CD4-positive, alpha-beta T cell (primary cell): ENCODE measurements around the gene AQP7. TPM values are rescaled to one million over a fixed set of nuclear protein-coding genes. Genes with fewer than 3 reads are reported as not detected.
A peak's percentile ranks its signal among the peaks of the same experiment; 100 is the strongest.

Experiments used
- ATAC-seq: fragments of 200-7000 bp; cut with Tn5 transposase; one replicate; pipeline ENCODE4 v1.10.0; 2022; ENCODE audit warnings: mild to moderate bottlenecking; ENCODE audit not compliant: poor library complexity
- CTCF ChIA-PET: fragments of 350-600 bp; sonication (Branson Sonifier 250); formaldehyde crosslinking; loops from one replicate; lab custom pipeline; 2021; ENCODE audit warnings: antibody characterized with exemption, inconsistent platforms; lab: Charles Lee
- POLR2A ChIA-PET: fragments of 350-600 bp; sonication (Branson Sonifier 250); formaldehyde crosslinking; loops from one replicate; lab custom pipeline; 2021; ENCODE audit warnings: antibody characterized with exemption, inconsistent platforms; lab: Charles Lee
- DNase-seq, 14 experiments: peaks; one replicate each; pipeline ENCODE4 v3.0.0-alpha.2; 2013 to 2020; ENCODE audit warnings: mixed read lengths in 2 of 14
- H3K27ac ChIP-seq, 2 donors: one replicate each; pipeline versions ENCODE4 v1.5.1 to v1.7.0; 2013; ENCODE audit warnings: low read length in 2 of 2, low read depth in 1 of 2, mild to moderate bottlenecking in 1 of 2
- H3K27me3 ChIP-seq, 2 experiments: 1 replicate in 1 of 2; 2 replicates in 1 of 2; pipeline versions ENCODE4 v1.6.1 to v1.7.0; 2013; ENCODE audit warnings: low read length in 2 of 2, control low read depth in 1 of 2, mild to moderate bottlenecking in 1 of 2, moderate library complexity in 1 of 2; ENCODE audit not compliant: insufficient read depth in 2 of 2, control insufficient read depth in 1 of 2
- H3K36me3 ChIP-seq: one replicate; pipeline ENCODE4 v1.6.1; 2013; ENCODE audit warnings: low read length, control low read depth; ENCODE audit not compliant: insufficient read depth
- H3K4me1 ChIP-seq: one replicate; pipeline ENCODE4 v1.6.1; 2013; ENCODE audit warnings: low read length, control low read depth; ENCODE audit not compliant: insufficient read depth
- H3K4me3 ChIP-seq: one replicate; pipeline ENCODE4 v1.5.1; 2013; ENCODE audit warnings: mild to moderate bottlenecking, low read length, moderate library complexity
- H3K9me3 ChIP-seq, 2 experiments: 1 replicate in 1 of 2; 2 replicates in 1 of 2; pipeline versions ENCODE4 v1.6.1 to v1.7.0; 2013; ENCODE audit warnings: low read length in 2 of 2, mild to moderate bottlenecking in 2 of 2, control low read depth in 1 of 2, moderate library complexity in 1 of 2; ENCODE audit not compliant: control insufficient read depth in 1 of 2, insufficient read depth in 1 of 2
- H3K27ac Mint-ChIP-seq: one replicate; pipeline ENCODE4 v1.8.0; 2020; ENCODE audit warnings: mixed read lengths
- H3K27me3 Mint-ChIP-seq: one replicate; pipeline ENCODE4 v1.8.0; 2021; ENCODE audit warnings: mixed read lengths
- H3K36me3 Mint-ChIP-seq: one replicate; pipeline ENCODE4 v1.8.0; 2021; ENCODE audit warnings: low read depth, mixed read lengths
- H3K4me1 Mint-ChIP-seq: one replicate; pipeline ENCODE4 v1.8.0; 2021; ENCODE audit warnings: low read depth, mixed read lengths
- H3K4me3 Mint-ChIP-seq: one replicate; pipeline ENCODE4 v1.8.0; 2020; ENCODE audit warnings: mild to moderate bottlenecking, mixed read lengths
- H3K9me3 Mint-ChIP-seq: one replicate; pipeline ENCODE4 v1.8.0; 2020; ENCODE audit warnings: mixed read lengths
- CTCF ChIP-seq: fragments of 200-600 bp; IDR thresholded peaks from one replicate; pipeline ENCODE4 v1.8.0; 2022; ENCODE audit warnings: antibody characterized with exemption, mild to moderate bottlenecking
- intact Hi-C, 2 experiments: fragments of 100-400 bp; cut with DNase I in 1 of 2; cut with micrococcal nuclease in 1 of 2; formaldehyde crosslinking; loops; one replicate each; pipeline versions ENCODE4 v1.15.1 to v1.9.0; 2023 to 2025; cut with DNase I, micrococcal nuclease
- total RNA-seq, 174 experiments: library from RNA in 2 of 174; stranded (reverse) in 2 of 174; gene quantifications; one replicate each; pipeline ENCODE4 v1.2.3 and lab custom pipeline; 2021 to 2026

The AQP7 gene
- total RNA-seq, 2 experiments from 2014 or later: 0.25 to 0.27 TPM

DNA sequence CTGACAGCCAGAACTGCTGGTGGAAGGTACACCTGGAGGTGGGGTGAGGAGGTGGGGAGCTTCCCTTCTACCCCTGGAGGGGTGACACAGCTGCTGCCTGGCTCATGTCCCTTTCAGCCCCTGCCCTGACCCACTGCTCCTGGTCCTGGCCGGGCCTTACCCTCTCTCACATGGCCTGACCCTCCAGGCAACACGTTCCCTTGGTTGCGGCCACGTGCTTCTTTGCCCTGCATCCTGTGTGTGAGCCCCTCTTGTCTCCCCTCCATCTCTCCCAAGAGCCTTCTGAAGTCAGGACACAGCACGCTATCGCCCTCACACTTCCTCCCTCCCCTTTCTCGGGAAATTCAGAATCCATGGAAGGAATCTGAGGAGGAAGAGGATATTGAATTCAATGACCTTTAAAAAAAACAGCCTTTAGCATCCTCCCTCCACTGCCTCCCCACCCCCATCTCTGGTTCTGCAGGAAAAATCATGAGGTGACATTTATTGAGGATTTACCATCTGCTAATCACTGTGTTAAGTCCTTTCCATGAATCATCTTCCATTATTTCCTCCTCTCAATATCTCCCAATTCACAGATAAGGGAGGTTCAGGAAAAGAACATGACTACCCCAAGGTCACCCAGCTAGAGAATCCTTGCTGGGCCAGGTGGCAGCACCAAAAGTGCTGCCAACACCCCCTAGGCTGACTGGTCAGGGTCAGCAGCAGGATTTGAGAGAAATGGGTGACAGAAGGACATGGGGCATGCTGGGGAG, 36.7 kb upstream of the AQP7 start:
- DNase-seq (peak in 1 of 14 experiments; percentile 2), ATAC-seq (no peak)
- Histone ChIP-seq H3K36me3 (peaks cover 41% of the 10 kb centered on the region), H3K9me3 (no peaks in the 10 kb centered on the region), H3K4me3 (no peak overlapping the region), H3K27me3 (no peaks in the 10 kb centered on the region), H3K4me1 (peaks cover 41% of the 10 kb centered on the region), H3K27ac (no peak overlapping the region)
- TF ChIP-seq CTCF: no peak
- Mint-ChIP-seq H3K9me3 (no peaks in the 10 kb centered on the region), H3K4me3 (no peak overlapping the region), H3K36me3 (peaks cover 43% of the 10 kb centered on the region), H3K27me3 (no peaks in the 10 kb centered on the region), H3K27ac (no peak overlapping the region), H3K4me1 (peaks cover 25% of the 10 kb centered on the region)
- CTCF ChIA-PET: interaction anchor here (1.0 to 1.7 kb wide), 2 partner anchors 24 to 35 kb away, joined by 3 to 7 read pairs; no protein-coding TSS in a partner anchor
- intact Hi-C loops: no loop called here
- POLR2A ChIA-PET: interaction anchor here (0.8 to 3.0 kb wide), 3 partner anchors 8 to 20 kb away, joined by 3 to 14 read pairs (median 3); partner anchors contain the start of gene AQP3

DNA sequence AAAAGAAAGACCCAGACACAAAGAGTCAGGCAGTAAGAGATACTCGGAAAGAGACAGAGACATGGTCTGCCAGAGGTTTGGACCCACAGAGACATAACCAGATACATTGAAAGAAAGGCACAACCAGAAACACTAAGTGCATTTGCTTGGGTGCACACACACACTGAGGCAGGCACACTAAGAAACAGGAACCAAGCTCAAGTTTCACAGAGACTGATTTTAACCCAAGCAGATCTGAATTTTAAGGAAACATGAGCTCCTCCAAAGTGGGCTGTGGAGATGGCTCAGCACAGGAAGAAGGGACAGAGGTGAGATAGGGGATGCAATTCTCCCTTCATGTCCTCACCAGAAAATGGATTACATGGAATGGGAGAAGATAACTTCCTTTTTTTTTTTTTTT, 35.5 kb upstream of the AQP7 start:
- no peaks in the 10 kb centered on the region for H3K27me3 Mint-ChIP-seq
- DNase-seq (no peak), ATAC-seq (no peak)
- intact Hi-C loops: no loop called here
- ChIA-PET CTCF (interaction anchor here (1.7 kb wide), 1 partner anchor 22 kb away, joined by 7 read pairs; no protein-coding TSS in a partner anchor), POLR2A (interaction anchor here (1.8 to 3.0 kb wide), 2 partner anchors 9 to 22 kb away, joined by 7 to 14 read pairs; partner anchors contain the start of gene AQP3)
- no peaks in the 10 kb centered on the region for H3K9me3 Mint-ChIP-seq
- no peak for TF ChIP-seq CTCF
- H3K9me3 ChIP-seq: no peaks in the 10 kb centered on the region
- peaks cover 29% of the 10 kb centered on the region for H3K36me3 ChIP-seq
- H3K27ac Mint-ChIP-seq: peak overlapping the region; percentile 10
- peaks cover 31% of the 10 kb centered on the region for H3K36me3 Mint-ChIP-seq
- H3K4me3 Mint-ChIP-seq: no peak overlapping the region
- peaks cover 25% of the 10 kb centered on the region for H3K4me1 Mint-ChIP-seq
- H3K4me3 ChIP-seq: no peak overlapping the region
- H3K27ac ChIP-seq: no peak overlapping the region
- H3K27me3 ChIP-seq: no peaks in the 10 kb centered on the region
- peaks cover 29% of the 10 kb centered on the region for H3K4me1 ChIP-seq

DNA sequence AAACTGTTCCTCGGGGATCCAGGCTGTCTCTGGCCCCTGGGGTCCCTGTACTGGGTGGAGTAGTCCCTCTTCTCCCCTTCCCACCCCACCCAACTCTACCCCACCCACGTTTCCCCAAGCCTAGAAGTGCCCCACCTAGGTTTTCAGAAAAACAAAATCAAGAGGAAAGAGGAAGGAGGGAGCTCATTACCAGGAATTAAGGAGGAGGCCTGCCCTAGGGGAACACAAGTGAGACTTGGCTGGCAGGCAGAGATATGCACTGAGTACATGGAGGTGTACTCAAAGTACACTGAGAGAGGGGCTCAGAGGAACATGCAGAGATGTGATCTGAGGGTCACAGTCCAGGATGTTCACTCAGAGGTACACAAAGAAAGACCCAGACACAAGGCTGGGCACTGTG, 34.8 kb upstream of the AQP7 start:
- TF ChIP-seq CTCF: no peak
- POLR2A ChIA-PET: interaction anchor here (1.8 to 3.0 kb wide), 2 partner anchors 10 to 21 kb away, joined by 7 to 14 read pairs; partner anchors contain the start of gene AQP3
- peaks cover 22% of the 10 kb centered on the region for H3K4me1 Mint-ChIP-seq

More for the DNA sequence above, 34.8 kb upstream of the AQP7 start:
- intact Hi-C loops: no loop called here
- Mint-ChIP-seq H3K27ac (no peak overlapping the region), H3K27me3 (no peaks in the 10 kb centered on the region), H3K36me3 (peaks cover 24% of the 10 kb centered on the region), H3K9me3 (no peaks in the 10 kb centered on the region), H3K4me3 (no peak overlapping the region)
- peaks cover 23% of the 10 kb centered on the region for H3K4me1 ChIP-seq
- no peak for DNase-seq
- CTCF ChIA-PET: interaction anchor here (1.5 to 1.7 kb wide), 2 partner anchors 22 to 29 kb away, joined by 4 to 7 read pairs; no protein-coding TSS in a partner anchor
- no peak overlapping the region for H3K27ac ChIP-seq
- H3K9me3 ChIP-seq: no peaks in the 10 kb centered on the region
- H3K36me3 ChIP-seq: peaks cover 22% of the 10 kb centered on the region
- ATAC-seq: no peak
- no peak overlapping the region for H3K4me3 ChIP-seq
- no peaks in the 10 kb centered on the region for H3K27me3 ChIP-seq
